ENCODE measurements around the gene KIF26A.

GRCh38 chr14:104092931-104093365 is 45.4 kb upstream of the KIF26A start:
- TF ChIP-seq, protein P1, sequence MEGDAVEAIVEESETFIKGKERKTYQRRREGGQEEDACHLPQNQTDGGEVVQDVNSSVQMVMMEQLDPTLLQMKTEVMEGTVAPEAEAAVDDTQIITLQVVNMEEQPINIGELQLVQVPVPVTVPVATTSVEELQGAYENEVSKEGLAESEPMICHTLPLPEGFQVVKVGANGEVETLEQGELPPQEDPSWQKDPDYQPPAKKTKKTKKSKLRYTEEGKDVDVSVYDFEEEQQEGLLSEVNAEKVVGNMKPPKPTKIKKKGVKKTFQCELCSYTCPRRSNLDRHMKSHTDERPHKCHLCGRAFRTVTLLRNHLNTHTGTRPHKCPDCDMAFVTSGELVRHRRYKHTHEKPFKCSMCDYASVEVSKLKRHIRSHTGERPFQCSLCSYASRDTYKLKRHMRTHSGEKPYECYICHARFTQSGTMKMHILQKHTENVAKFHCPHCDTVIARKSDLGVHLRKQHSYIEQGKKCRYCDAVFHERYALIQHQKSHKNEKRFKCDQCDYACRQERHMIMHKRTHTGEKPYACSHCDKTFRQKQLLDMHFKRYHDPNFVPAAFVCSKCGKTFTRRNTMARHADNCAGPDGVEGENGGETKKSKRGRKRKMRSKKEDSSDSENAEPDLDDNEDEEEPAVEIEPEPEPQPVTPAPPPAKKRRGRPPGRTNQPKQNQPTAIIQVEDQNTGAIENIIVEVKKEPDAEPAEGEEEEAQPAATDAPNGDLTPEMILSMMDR (IDR thresholded peaks at IDR 0.05): no peak
- TF ChIP-seq EP300 (IDR thresholded peaks at IDR 0.05): no peak
